ENCODE data around the gene SBF2.
"Not testable (repeated sequence)": the region's sequence is repeated elsewhere in the genome, so short reads cannot be mapped to it uniquely, and the experiment has no call there.

The SBF2 gene

DNA sequence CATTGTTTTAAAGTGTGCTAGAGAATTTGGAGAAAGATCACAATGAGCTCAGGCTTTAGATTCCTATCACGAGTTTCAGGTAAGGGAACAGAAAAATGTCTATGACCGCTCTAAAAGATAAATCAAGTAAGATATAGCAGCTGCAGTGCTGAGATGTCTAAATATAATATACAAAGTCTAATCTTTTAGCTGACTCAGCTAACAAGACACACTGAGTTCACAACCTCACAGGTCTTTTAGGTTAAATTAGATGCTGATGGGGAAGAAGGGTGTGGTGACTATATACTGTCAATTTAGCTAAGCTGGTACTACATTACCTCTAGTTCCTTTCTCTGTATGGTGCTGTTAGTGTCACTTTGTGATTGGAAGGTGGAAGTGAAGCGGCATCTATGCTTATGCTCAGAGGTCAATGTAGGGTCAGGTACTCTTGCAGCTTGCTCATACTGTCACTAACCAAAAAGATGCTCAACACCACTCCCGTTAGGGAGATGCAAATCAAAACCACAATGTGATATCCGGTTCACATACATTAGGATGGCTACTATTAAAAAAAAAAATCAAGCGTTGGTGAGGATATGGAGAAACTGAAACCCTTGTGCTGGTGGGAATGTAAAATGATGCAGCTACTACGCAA is 346.7 kb downstream of the SBF2 start:
- no peak overlapping the region for H2AK5ac ChIP-seq (ENCODE audit: low read depth, low read length)
- no peak overlapping the region for H3K18ac ChIP-seq (ENCODE audit: low read length)
- no peak overlapping the region for H2BK12ac ChIP-seq (ENCODE audit: low read length)
- no peak overlapping the region for H3K27ac ChIP-seq (replicated peaks; ENCODE audit: low read length)
- no CpG with 5 or more reads among the region's 7 CpGs for WGBS, 2 donors (ENCODE audit: extremely low coverage in 2 of 2, insufficient read length in 2 of 2, insufficient replicate concordance in 1 of 2)
- no peak overlapping the region for H3K4me3 ChIP-seq (ENCODE audit: low read length in 2 of 2)
- no peak for DNase-seq (ENCODE audit: low spot score)
- no peak overlapping the region for H4K91ac ChIP-seq (ENCODE audit: low read depth, low read length, poor library complexity)
- peaks cover 0 to 4% of the 10 kb centered on the region in 2 donors for H3K4me1 ChIP-seq (ENCODE audit: control insufficient read depth in 2 of 2, insufficient read depth in 1 of 2, low read depth in 1 of 2, low read length in 2 of 2)
- H3K9ac ChIP-seq (ENCODE audit: low read depth, low read length, poor library complexity): no peak overlapping the region
- no peak overlapping the region for H3K4ac ChIP-seq (ENCODE audit: low read length)
- no peak overlapping the region for H2BK15ac ChIP-seq (ENCODE audit: low read length)
- no peaks in the 10 kb centered on the region for H3K36me3 ChIP-seq (replicated peaks in 1 of 2; ENCODE audit: control insufficient read depth in 2 of 2, insufficient read depth in 2 of 2, low read length in 2 of 2)
- H3K4me2 ChIP-seq (ENCODE audit: insufficient read depth, low read length, poor library complexity, severe bottlenecking): no peak overlapping the region
- H3K27me3 ChIP-seq (ENCODE audit: control insufficient read depth in 3 of 3, insufficient read depth in 3 of 3, low read depth in 1 of 3, low read length in 3 of 3): no peaks in the 10 kb centered on the region
- H3K14ac ChIP-seq (ENCODE audit: low read length): no peak overlapping the region
- H2AFZ ChIP-seq (ENCODE audit: low read length): no peak overlapping the region
- no peak overlapping the region for H2BK5ac ChIP-seq (ENCODE audit: low read length)
- no peaks in the 10 kb centered on the region for H3K79me1 ChIP-seq (ENCODE audit: low read depth, low read length)
- no peak overlapping the region for H4K8ac ChIP-seq (ENCODE audit: low read depth, low read length)
- no peak overlapping the region for H2BK120ac ChIP-seq (ENCODE audit: low read depth, low read length)
- H3K23ac ChIP-seq (ENCODE audit: low read depth, low read length, poor library complexity): no peak overlapping the region
- H3K9me3 ChIP-seq (replicated peaks in 1 of 2; ENCODE audit: control insufficient read depth in 2 of 2, insufficient read depth in 1 of 2, low read depth in 1 of 2, low read length in 2 of 2): peaks cover 0 to 21% of the 10 kb centered on the region in 2 donors

DNA sequence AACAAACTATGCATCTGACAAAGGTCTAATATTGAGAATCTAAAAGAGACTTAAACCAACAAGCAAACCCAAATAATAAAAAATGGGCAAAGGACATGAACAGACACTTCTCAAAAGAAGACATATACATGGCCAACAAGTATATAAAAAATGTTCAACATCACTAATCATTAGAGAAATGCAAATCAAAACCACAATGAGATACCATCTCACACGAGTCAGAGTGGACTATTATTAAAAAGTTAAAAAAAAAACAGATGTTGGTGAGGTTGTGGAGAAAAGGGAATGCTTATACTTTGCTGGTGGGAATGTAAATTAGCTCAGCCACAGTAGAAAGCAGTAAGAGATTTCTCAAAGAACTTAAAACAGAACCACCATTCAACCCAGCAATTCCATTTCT is 348.3 kb downstream of the SBF2 start:
- not testable (repeated sequence) for DNase-seq (ENCODE audit: low spot score); H3K27ac ChIP-seq (replicated peaks; ENCODE audit: low read length); H3K27me3 ChIP-seq (ENCODE audit: control insufficient read depth in 3 of 3, insufficient read depth in 3 of 3, low read depth in 1 of 3, low read length in 3 of 3); H4K8ac ChIP-seq (ENCODE audit: low read depth, low read length); H3K4ac ChIP-seq (ENCODE audit: low read length); H3K9ac ChIP-seq (ENCODE audit: low read depth, low read length, poor library complexity); H2BK120ac ChIP-seq (ENCODE audit: low read depth, low read length); H2AFZ ChIP-seq (ENCODE audit: low read length); H3K79me1 ChIP-seq (ENCODE audit: low read depth, low read length); H3K23ac ChIP-seq (ENCODE audit: low read depth, low read length, poor library complexity); H2AK5ac ChIP-seq (ENCODE audit: low read depth, low read length); H3K18ac ChIP-seq (ENCODE audit: low read length); H3K36me3 ChIP-seq (replicated peaks in 1 of 2; ENCODE audit: control insufficient read depth in 2 of 2, insufficient read depth in 2 of 2, low read length in 2 of 2); H2BK12ac ChIP-seq (ENCODE audit: low read length); H3K14ac ChIP-seq (ENCODE audit: low read length); H3K4me1 ChIP-seq (ENCODE audit: control insufficient read depth in 2 of 2, insufficient read depth in 1 of 2, low read depth in 1 of 2, low read length in 2 of 2); H2BK15ac ChIP-seq (ENCODE audit: low read length); H3K4me2 ChIP-seq (ENCODE audit: insufficient read depth, low read length, poor library complexity, severe bottlenecking); H2BK5ac ChIP-seq (ENCODE audit: low read length); H3K4me3 ChIP-seq (ENCODE audit: low read length in 2 of 2); H4K91ac ChIP-seq (ENCODE audit: low read depth, low read length, poor library complexity)
- peaks cover 0 to 21% of the 10 kb centered on the region in 2 donors for H3K9me3 ChIP-seq (replicated peaks in 1 of 2; ENCODE audit: control insufficient read depth in 2 of 2, insufficient read depth in 1 of 2, low read depth in 1 of 2, low read length in 2 of 2)
- WGBS, 2 donors (ENCODE audit: extremely low coverage in 2 of 2, insufficient read length in 2 of 2, insufficient replicate concordance in 1 of 2): no CpG with 5 or more reads among the region's 1 CpG

DNA sequence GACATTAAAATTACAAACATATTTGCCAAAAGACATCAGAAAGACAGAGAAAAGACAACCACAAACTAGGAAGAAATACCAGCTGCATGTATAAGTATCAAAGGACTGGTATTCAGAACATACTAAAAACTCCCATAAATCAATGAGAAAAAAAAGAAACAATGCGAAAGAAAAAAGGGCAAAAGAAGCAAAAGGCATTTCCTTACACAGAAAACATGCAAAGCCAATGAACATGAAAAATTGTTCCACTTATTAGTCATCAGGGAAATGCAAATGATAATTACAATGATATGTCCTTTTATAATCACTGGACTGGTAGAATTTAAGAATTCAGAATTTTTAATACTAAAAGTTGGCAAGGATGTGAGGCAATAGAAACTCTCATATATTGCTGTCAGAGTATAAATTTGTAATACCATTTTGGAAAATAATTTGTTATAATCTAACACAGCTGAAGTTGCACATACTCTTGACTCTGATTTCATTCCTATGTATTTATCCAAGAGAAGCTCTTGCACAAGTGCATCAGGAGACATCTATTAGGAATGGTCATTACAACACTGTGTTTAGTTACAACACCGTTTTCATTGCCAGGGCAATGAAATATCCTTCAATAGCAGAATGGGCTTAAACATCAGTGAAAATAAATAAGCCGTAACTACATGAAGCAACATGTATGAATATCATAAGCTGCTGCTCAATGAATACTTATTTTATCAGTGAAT is 350.5 kb downstream of the SBF2 start:
- DNase-seq (ENCODE audit: low spot score): no peak
- no peak overlapping the region for H3K9ac ChIP-seq (ENCODE audit: low read depth, low read length, poor library complexity)
- H3K27me3 ChIP-seq (ENCODE audit: control insufficient read depth in 3 of 3, insufficient read depth in 3 of 3, low read depth in 1 of 3, low read length in 3 of 3): no peaks in the 10 kb centered on the region

DNA sequence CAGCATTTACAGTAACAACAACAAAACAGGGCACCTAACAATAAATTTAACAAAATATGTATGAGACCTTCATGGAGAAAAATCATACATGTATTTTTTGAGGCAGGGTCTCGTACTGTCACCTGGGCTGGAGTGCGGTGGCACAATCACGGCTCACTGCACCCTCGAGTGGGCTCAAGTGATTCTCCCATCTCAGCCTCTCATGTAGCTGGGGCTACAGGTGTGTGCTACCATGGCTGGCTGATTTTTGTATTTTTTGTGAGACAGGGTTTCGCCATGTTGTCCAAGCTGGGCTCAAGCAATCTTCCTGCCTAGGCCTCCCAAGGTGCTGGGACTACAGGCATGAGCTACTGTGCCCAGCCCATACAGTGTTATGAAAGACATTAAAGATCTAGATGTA is 352.0 kb downstream of the SBF2 start:
- Histone ChIP-seq H3K9ac (ENCODE audit: low read depth, low read length, poor library complexity) (no peak overlapping the region), H3K36me3 (replicated peaks in 1 of 2; ENCODE audit: control insufficient read depth in 2 of 2, insufficient read depth in 2 of 2, low read length in 2 of 2) (no peaks in the 10 kb centered on the region), H3K4me3 (ENCODE audit: low read length in 2 of 2) (no peak overlapping the region), H2AK5ac (ENCODE audit: low read depth, low read length) (no peak overlapping the region), H3K9me3 (replicated peaks in 1 of 2; ENCODE audit: control insufficient read depth in 2 of 2, insufficient read depth in 1 of 2, low read depth in 1 of 2, low read length in 2 of 2) (peaks cover 0 to 16% of the 10 kb centered on the region in 2 donors), H3K4ac (ENCODE audit: low read length) (no peak overlapping the region), H3K79me1 (ENCODE audit: low read depth, low read length) (peaks cover 1% of the 10 kb centered on the region), H3K4me2 (ENCODE audit: insufficient read depth, low read length, poor library complexity, severe bottlenecking) (no peak overlapping the region), H3K14ac (ENCODE audit: low read length) (no peak overlapping the region), H4K91ac (ENCODE audit: low read depth, low read length, poor library complexity) (no peak overlapping the region), H2BK12ac (ENCODE audit: low read length) (no peak overlapping the region), H2AFZ (ENCODE audit: low read length) (no peak overlapping the region), H2BK5ac (ENCODE audit: low read length) (no peak overlapping the region), H2BK120ac (ENCODE audit: low read depth, low read length) (no peak overlapping the region), H3K18ac (ENCODE audit: low read length) (no peak overlapping the region), H3K27me3 (ENCODE audit: control insufficient read depth in 3 of 3, insufficient read depth in 3 of 3, low read depth in 1 of 3, low read length in 3 of 3) (no peaks in the 10 kb centered on the region), H3K4me1 (ENCODE audit: control insufficient read depth in 2 of 2, insufficient read depth in 1 of 2, low read depth in 1 of 2, low read length in 2 of 2) (no peaks in the 10 kb centered on the region), H4K8ac (ENCODE audit: low read depth, low read length) (no peak overlapping the region), H3K23ac (ENCODE audit: low read depth, low read length, poor library complexity) (no peak overlapping the region), H3K27ac (replicated peaks; ENCODE audit: low read length) (no peak overlapping the region), H2BK15ac (ENCODE audit: low read length) (no peak overlapping the region)
- WGBS, 2 donors (ENCODE audit: extremely low coverage in 2 of 2, insufficient read length in 2 of 2, insufficient replicate concordance in 1 of 2): no CpG with 5 or more reads among the region's 5 CpGs
- DNase-seq (ENCODE audit: low spot score): no peak

More for the DNA sequence above, 350.5 kb downstream of the SBF2 start:
- Histone ChIP-seq H2AK5ac (ENCODE audit: low read depth, low read length) (no peak overlapping the region), H2BK120ac (ENCODE audit: low read depth, low read length) (no peak overlapping the region), H3K4me2 (ENCODE audit: insufficient read depth, low read length, poor library complexity, severe bottlenecking) (no peak overlapping the region), H4K8ac (ENCODE audit: low read depth, low read length) (no peak overlapping the region), H3K4me3 (ENCODE audit: low read length in 2 of 2) (no peak overlapping the region), H2BK5ac (ENCODE audit: low read length) (no peak overlapping the region), H3K18ac (ENCODE audit: low read length) (no peak overlapping the region), H3K9me3 (replicated peaks in 1 of 2; ENCODE audit: control insufficient read depth in 2 of 2, insufficient read depth in 1 of 2, low read depth in 1 of 2, low read length in 2 of 2) (peaks cover 0 to 21% of the 10 kb centered on the region in 2 donors), H3K23ac (ENCODE audit: low read depth, low read length, poor library complexity) (no peak overlapping the region), H2BK12ac (ENCODE audit: low read length) (no peak overlapping the region), H3K79me1 (ENCODE audit: low read depth, low read length) (peaks cover 1% of the 10 kb centered on the region), H2BK15ac (ENCODE audit: low read length) (no peak overlapping the region), H3K4ac (ENCODE audit: low read length) (no peak overlapping the region), H3K14ac (ENCODE audit: low read length) (no peak overlapping the region), H2AFZ (ENCODE audit: low read length) (no peak overlapping the region), H3K36me3 (replicated peaks in 1 of 2; ENCODE audit: control insufficient read depth in 2 of 2, insufficient read depth in 2 of 2, low read length in 2 of 2) (no peaks in the 10 kb centered on the region), H3K4me1 (ENCODE audit: control insufficient read depth in 2 of 2, insufficient read depth in 1 of 2, low read depth in 1 of 2, low read length in 2 of 2) (no peaks in the 10 kb centered on the region), H4K91ac (ENCODE audit: low read depth, low read length, poor library complexity) (no peak overlapping the region), H3K27ac (replicated peaks; ENCODE audit: low read length) (no peak overlapping the region)
- no CpG with 5 or more reads among the region's 3 CpGs for WGBS, 2 donors (ENCODE audit: extremely low coverage in 2 of 2, insufficient read length in 2 of 2, insufficient replicate concordance in 1 of 2)
